GM12878 (cell line): Measurements from ENCODE around the gene GUCA2A. TPM values are rescaled to one million over a fixed set of nuclear protein-coding genes. Genes with fewer than 3 reads are reported as not detected.

ENCODE experiments used
- ATAC-seq: fragments of 200-7000 bp; cut with Tn5 transposase; 3 replicates; pipeline ENCODE4 v1.9.1; 2020; ENCODE audit warnings: mild to moderate bottlenecking, moderate library complexity
- BruUV-seq: library from RNA; stranded (reverse); fragments of 400-500 nt; replicated peaks from 2 replicates; lab custom pipeline; 2021; lab: Mats Ljungman, UMichigan
- CTCF ChIA-PET: fragments of 300-600 bp; sonication (Branson Sonifier 250); formaldehyde crosslinking; extraction: SDS; loops from one replicate; lab custom pipeline; 2021; ENCODE audit warnings: inconsistent platforms; lab: Yijun Ruan, JAX
- POLR2A ChIA-PET: fragments of 350-600 bp; formaldehyde crosslinking; extraction: SDS; loops from one replicate; lab custom pipeline; 2021; ENCODE audit warnings: inconsistent platforms; lab: Charles Lee
- RAD21 ChIA-PET: fragments of 300-600 bp; sonication (Branson Sonifier 250); formaldehyde crosslinking; loops from one replicate; lab custom pipeline; 2023; ENCODE audit warnings: antibody characterized with exemption; ENCODE audit not compliant: unreplicated experiment; lab: Charles Lee
- SMC1A ChIA-PET: fragments of 300-600 bp; sonication (Branson Sonifier 250); formaldehyde crosslinking; loops from one replicate; lab custom pipeline; 2023; ENCODE audit not compliant: unreplicated experiment, uncharacterized antibody; lab: Charles Lee
- DNase-seq: peaks from one replicate; pipeline ENCODE4 v3.0.0-alpha.2; 2011; ENCODE audit warnings: low read depth, low spot score
- FAIRE-seq: peaks from 3 replicates; lab custom pipeline; 2011; peaks lifted over from hg19 to GRCh38; lab: Jason Lieb, UNC
- H2AFZ ChIP-seq: 2 replicates; pipeline ENCODE4 v1.6.0; 2011; ENCODE audit warnings: low read depth, low read length, control low read depth; ENCODE audit not compliant: control insufficient read depth
- H3K27ac ChIP-seq: 2 replicates; pipeline ENCODE4 v1.5.1; 2011; ENCODE audit warnings: control low read depth; ENCODE audit not compliant: control insufficient read depth, insufficient read depth
- H3K27me3 ChIP-seq, 2 experiments: replicated peaks in 1 of 2; 2 replicates each; pipeline versions ENCODE4 v1.6.0 to v1.6.1; 2011; ENCODE audit warnings: low read length in 1 of 2; ENCODE audit not compliant: control insufficient read depth in 2 of 2, insufficient read depth in 2 of 2
- H3K36me3 ChIP-seq, 2 experiments: 2 replicates each; pipeline ENCODE4 v1.5.1; 2011; ENCODE audit warnings: low read length in 1 of 2; ENCODE audit not compliant: control insufficient read depth in 2 of 2, insufficient read depth in 2 of 2
- H3K4me1 ChIP-seq: 2 replicates; pipeline ENCODE4 v1.6.1; 2011; ENCODE audit warnings: mild to moderate bottlenecking, low read length, moderate library complexity, mixed read lengths; ENCODE audit not compliant: control insufficient read depth, insufficient read depth
- H3K4me2 ChIP-seq: 2 replicates; pipeline ENCODE4 v1.6.0; 2011; ENCODE audit warnings: control low read depth; ENCODE audit not compliant: control insufficient read depth, insufficient read depth
- H3K4me3 ChIP-seq: fragments of 200-600 bp; sonication (generic); 2 replicates; pipeline ENCODE4 v1.5.1; 2016
- H3K79me2 ChIP-seq: 2 replicates; pipeline ENCODE4 v1.6.0; 2011; ENCODE audit warnings: low read length; ENCODE audit not compliant: control insufficient read depth, insufficient read depth
- H3K9ac ChIP-seq: 2 replicates; pipeline ENCODE4 v1.8.0; 2011; ENCODE audit warnings: low read length, control low read depth, mixed read lengths; ENCODE audit not compliant: control insufficient read depth, insufficient read depth
- H3K9me3 ChIP-seq: replicated peaks from 3 replicates; pipeline ENCODE4 v1.5.1; 2011; ENCODE audit warnings: mild to moderate bottlenecking, low read length; ENCODE audit not compliant: control insufficient read depth, insufficient read depth
- H4K20me1 ChIP-seq: 2 replicates; pipeline ENCODE4 v1.6.0; 2011; ENCODE audit not compliant: control insufficient read depth, insufficient read depth
- MEF2B ChIP-seq: fragments of 450-650 bp; IDR thresholded peaks from 2 replicates; pipeline ENCODE4 v1.6.1; 2018; ENCODE audit warnings: mild to moderate bottlenecking, moderate library complexity; ENCODE audit not compliant: partially characterized antibody, poor library complexity, severe bottlenecking
- WGBS: methylation state at CpG from one replicate; pipeline ENCODE4 v1.1.6; 2016; ENCODE audit warnings: low lambda C conversion rate; ENCODE audit not compliant: insufficient replicate concordance, insufficient coverage; ENCODE audit errors: missing lambda C conversion rate; 5-methylcytosine and 5-hydroxymethylcytosine counted together
- in situ Hi-C: fragments of 300-500 bp; cut with MboI; formaldehyde crosslinking; loops from 9 replicates; pipeline ENCODE4 v1.14.3; 2018; ENCODE audit warnings: mixed read lengths
- intact Hi-C: fragments of 100-400 bp; cut with micrococcal nuclease; formaldehyde crosslinking; loops from one replicate; pipeline ENCODE4 v1.14.2; 2022; ENCODE audit not compliant: unreplicated experiment
- polyA plus RNA-seq, 11 experiments: library from polyadenylated mRNA; depleted of rRNA in 4 of 11; unstranded in 6 of 11; stranded (reverse) in 5 of 11; fragments of >200 nt; fragmentation: Nextera tagmentation in 4 of 11; fragmentation: Illumina TruSeq in 1 of 11; extraction: Ambion mirVana in 4 of 11; extraction: Trizol in 1 of 11; gene quantifications; 1 replicate in 1 of 11; 2 replicates in 10 of 11; pipeline versions ENCODE4 v1.2.1 to v1.2.3, GENCODE V29; 2011 to 2016; ENCODE audit warnings: inconsistent platforms in 2 of 11, missing spikeins in 2 of 11, low read depth in 1 of 11
- total RNA-seq, 4 experiments: library from RNA; depleted of rRNA in 3 of 4; stranded (reverse); fragments of >200 nt in 3 of 4; fragmentation: Illumina TruSeq in 1 of 4; extraction: Trizol in 1 of 4; gene quantifications; 2 replicates each; pipeline versions ENCODE4 v1.2.1 to v1.2.3, GENCODE V29; 2013 to 2021
- TF ChIP-seq, protein P1 (sequence below): fragments of 450-650 bp; formaldehyde crosslinking; IDR thresholded peaks from 2 replicates; pipeline ENCODE4 v1.4.0; 2022; ENCODE audit warnings: mild to moderate bottlenecking, moderate library complexity

Gene GUCA2A
- total and polyA plus RNA-seq, 10 of the 15 experiments (the other 5 are each of a cell fraction or from before 2014, with no cell fraction given) = not detected

DNA sequence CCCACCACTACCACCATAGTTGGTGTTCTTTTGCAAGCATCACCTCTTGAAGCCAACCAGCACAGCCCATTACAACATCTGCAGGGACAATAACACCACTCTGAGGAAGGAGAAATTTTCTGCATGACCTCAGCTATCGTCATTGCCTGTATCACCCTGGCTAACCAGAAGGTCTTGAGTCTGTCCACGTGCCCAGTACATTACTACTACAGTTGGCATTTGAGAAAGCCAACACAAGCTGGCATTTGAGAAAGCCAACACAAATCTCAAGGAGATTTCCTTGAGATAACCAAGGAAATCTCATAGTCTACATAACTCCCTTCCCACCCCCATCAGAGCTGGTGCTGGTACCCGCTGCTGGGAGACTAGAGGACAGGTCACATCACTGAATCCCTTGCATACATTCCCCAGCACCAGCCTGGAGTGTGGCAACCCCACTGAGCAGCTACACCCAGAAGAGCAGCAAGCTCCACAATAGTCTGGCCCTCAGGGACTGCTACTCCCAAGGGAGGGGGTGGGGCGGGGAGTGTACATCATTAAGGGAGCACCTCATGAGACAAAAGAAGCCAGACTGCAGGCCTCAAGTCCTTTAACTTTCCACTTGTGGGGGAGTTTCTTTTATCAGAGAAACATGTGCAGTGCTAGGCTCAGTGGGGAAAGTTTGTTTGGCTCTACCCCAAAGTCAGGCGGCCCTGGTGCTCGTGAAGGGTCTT, 46.0 kb upstream of the GUCA2A start:
- DNase-seq (no peak), FAIRE-seq (no peak), ATAC-seq (no peak)
- no TSS peak for BruUV-seq
- Histone ChIP-seq H3K9me3 (peaks cover 7% of the 10 kb centered on the region), H3K27me3 (no peaks in the 10 kb centered on the region), H3K4me2 (no peak overlapping the region), H3K4me3 (no peak overlapping the region), H2AFZ (no peak overlapping the region), H3K79me2 (peaks cover 12% of the 10 kb centered on the region), H3K4me1 (no peaks in the 10 kb centered on the region), H3K9ac (no peak overlapping the region), H3K27ac (no peak overlapping the region), H4K20me1 (no peaks in the 10 kb centered on the region), H3K36me3 (peaks cover 5 to 10% of the 10 kb centered on the region in 2 experiments; a peak in 3 of 4 replicates)
- intact Hi-C loops = no loop called here
- POLR2A ChIA-PET = no interaction called here
- peak; percentile 50 for TF ChIP-seq MEF2B
- TF ChIP-seq, protein P1, sequence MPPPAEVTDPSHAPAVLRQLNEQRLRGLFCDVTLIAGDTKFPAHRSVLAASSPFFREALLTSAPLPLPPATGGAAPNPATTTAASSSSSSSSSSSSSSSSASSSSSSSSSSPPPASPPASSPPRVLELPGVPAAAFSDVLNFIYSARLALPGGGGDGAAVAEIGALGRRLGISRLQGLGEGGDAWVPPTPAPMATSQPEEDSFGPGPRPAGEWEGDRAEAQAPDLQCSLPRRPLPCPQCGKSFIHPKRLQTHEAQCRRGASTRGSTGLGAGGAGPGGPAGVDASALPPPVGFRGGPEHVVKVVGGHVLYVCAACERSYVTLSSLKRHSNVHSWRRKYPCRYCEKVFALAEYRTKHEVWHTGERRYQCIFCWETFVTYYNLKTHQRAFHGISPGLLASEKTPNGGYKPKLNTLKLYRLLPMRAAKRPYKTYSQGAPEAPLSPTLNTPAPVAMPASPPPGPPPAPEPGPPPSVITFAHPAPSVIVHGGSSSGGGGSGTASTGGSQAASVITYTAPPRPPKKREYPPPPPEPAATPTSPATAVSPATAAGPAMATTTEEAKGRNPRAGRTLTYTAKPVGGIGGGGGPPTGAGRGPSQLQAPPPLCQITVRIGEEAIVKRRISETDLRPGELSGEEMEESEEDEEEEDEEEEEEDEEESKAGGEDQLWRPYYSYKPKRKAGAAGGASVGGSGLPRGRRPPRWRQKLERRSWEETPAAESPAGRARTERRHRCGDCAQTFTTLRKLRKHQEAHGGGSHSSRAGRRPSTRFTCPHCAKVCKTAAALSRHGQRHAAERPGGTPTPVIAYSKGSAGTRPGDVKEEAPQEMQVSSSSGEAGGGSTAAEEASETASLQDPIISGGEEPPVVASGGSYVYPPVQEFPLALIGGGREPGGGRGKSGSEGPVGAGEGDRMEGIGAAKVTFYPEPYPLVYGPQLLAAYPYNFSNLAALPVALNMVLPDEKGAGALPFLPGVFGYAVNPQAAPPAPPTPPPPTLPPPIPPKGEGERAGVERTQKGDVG (CRISPR knock-in tag) = no peak
- SMC1A ChIA-PET = interaction anchor here (0.6 to 1.1 kb wide), 3 partner anchors 9 to 101 kb away, joined by 3 to 4 read pairs (median 3); no protein-coding TSS in a partner anchor
- 75% methylated on average over 6 of the region's 6 CpGs for WGBS
- RAD21 ChIA-PET = no interaction called here
- in situ Hi-C loops = no loop called here
- CTCF ChIA-PET = interaction anchor here (0.6 to 2.0 kb wide), 2 partner anchors 16 to 154 kb away, joined by 3 to 6 read pairs; no protein-coding TSS in a partner anchor
